Activated naive CD8-positive, alpha-beta T cell treated with anti-CD3 and anti-CD28 coated beads, Interleukin-2, amount 50 U/mL, for 24 hours (primary cell): ENCODE measurements around the gene MTAP.

Source experiments
- ATAC-seq: fragments of 150-1000 bp; cut with Tn5 transposase; one replicate; pipeline ENCODE4 v1.10.0; 2021
- DNase-seq: peaks from one replicate; pipeline ENCODE4 v3.0.0; 2021
- H3K27ac Mint-ChIP-seq: one replicate; pipeline ENCODE4 v1.8.0; 2021; ENCODE audit warnings: mild to moderate bottlenecking, mixed read lengths
- H3K27me3 Mint-ChIP-seq: one replicate; pipeline ENCODE4 v1.8.0; 2021; ENCODE audit warnings: mixed read lengths
- H3K36me3 Mint-ChIP-seq: one replicate; pipeline ENCODE4 v1.8.0; 2021; ENCODE audit warnings: low read depth, mixed read lengths
- H3K4me1 Mint-ChIP-seq: one replicate; pipeline ENCODE4 v1.8.0; 2021; ENCODE audit warnings: mixed read lengths
- H3K4me3 Mint-ChIP-seq: one replicate; pipeline ENCODE4 v1.8.0; 2021; ENCODE audit warnings: mild to moderate bottlenecking, moderate library complexity, mixed read lengths
- H3K9me3 Mint-ChIP-seq: one replicate; pipeline ENCODE4 v1.8.0; 2021; ENCODE audit warnings: mixed read lengths

Gene MTAP

DNA sequence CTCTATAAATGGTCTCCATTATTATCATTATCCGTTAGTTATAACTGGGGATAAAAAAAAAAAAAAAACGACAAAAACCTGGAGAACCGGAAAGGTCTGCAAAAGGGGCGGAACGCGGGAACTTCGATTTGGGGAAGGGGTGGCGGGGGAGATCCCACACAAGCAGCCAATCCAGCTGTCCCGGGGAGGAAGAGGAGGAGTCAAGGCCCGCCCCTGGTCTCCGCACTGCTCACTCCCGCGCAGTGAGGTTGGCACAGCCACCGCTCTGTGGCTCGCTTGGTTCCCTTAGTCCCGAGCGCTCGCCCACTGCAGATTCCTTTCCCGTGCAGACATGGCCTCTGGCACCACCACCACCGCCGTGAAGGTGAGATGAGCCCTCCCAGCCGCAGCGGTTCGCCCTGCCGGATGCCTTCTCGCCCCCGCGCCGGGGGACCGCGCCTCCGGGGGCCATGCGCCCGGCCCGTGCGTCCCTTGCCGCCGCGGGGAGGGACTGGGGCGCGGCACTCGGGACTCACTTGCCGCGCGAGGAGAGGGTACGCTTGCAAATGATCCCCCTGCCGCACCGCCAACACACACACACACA lies at the start of gene MTAP:
MTAP (plus strand) TSS at position 219 of the 583 bp plus-strand sequence; CDS start at position 332, 113 bp downstream.
- Mint-ChIP-seq H3K4me1 (peaks cover 49% of the 10 kb centered on the region), H3K9me3 (no peaks in the 10 kb centered on the region), H3K36me3 (peaks cover 22% of the 10 kb centered on the region), H3K27ac (peak within 1 kb of the TSS; percentile 97), H3K4me3 (peak within 1 kb of the TSS; percentile 98), H3K27me3 (peaks cover 12% of the 10 kb centered on the region)
- peak; percentile 93 for ATAC-seq
- peak; percentile 77 for DNase-seq

DNA sequence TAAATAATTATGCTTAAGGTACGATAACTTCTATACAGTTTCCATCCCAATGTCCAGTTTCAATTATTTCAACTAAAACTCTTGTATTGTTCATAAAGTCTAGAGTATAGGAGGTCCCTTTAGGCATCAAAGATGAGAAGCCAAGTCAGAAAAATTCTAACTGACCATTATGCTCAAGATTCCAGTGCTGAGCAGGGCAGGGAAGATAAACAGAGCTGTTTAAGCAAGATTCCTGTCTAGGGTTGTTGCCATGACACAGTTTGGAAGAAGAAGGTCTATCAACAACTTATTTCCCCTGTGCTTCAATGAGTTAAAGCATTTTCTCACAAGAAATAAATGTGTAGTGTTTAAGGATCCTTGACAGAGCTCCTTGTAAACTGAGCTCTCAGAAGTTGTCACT lies 48.9 kb upstream of the MTAP start:
- Mint-ChIP-seq H3K27me3 (peaks cover 43% of the 10 kb centered on the region), H3K4me1 (peaks cover 1% of the 10 kb centered on the region)

DNA sequence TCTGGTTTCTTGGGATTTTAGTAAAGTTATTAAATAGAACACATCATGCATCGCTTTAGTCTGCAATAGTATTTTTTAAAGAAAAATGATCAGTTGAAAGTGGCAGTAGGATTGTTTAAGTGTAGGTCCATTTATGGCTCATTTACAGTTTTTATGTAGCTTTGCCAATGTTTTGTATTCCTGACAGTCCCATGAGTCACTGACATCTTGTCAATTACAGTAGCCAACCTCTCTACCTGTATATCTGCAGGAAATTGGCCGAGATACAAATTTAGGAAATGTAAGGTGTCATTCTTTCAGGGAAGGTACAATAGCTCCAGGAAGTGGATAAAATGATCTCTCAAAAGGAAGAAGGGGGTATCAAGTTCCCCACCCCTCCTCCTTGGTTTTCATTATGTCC lies 47.7 kb upstream of the MTAP start:
- H3K27me3 Mint-ChIP-seq = peaks cover 55% of the 10 kb centered on the region
- DNase-seq (no peak), ATAC-seq (no peak)
- no peaks in the 10 kb centered on the region for H3K36me3 Mint-ChIP-seq
- no peak overlapping the region for H3K4me3 Mint-ChIP-seq
- H3K27ac Mint-ChIP-seq = no peak overlapping the region
- H3K4me1 Mint-ChIP-seq = peaks cover 1% of the 10 kb centered on the region
- H3K9me3 Mint-ChIP-seq = no peaks in the 10 kb centered on the region

More for the DNA sequence above, 48.9 kb upstream of the MTAP start:
- no peak overlapping the region for H3K27ac Mint-ChIP-seq
- no peak for ATAC-seq
- H3K9me3 Mint-ChIP-seq = no peaks in the 10 kb centered on the region
- H3K36me3 Mint-ChIP-seq = no peaks in the 10 kb centered on the region
- no peak for DNase-seq
- no peak overlapping the region for H3K4me3 Mint-ChIP-seq

DNA sequence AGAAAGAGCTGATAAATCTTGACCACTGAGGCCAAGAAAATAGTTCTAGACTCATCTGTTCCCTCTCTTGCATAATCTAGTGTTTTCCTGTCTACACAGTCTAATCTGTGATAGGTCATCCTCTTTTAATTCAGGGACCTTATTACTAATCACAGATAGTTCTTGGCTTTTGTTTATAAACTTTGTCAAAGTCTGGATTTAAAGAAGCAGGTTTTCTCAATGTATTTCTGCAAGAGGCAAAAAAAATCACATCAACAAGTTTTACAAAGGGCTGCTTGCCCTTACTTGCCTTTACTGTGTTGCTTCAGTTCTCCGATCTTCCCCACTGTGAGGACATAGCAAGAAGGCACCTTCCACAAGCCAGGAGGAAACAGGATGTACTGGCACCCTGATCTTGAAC lies 43.9 kb upstream of the MTAP start:
- Mint-ChIP-seq H3K4me3 (no peak overlapping the region), H3K27ac (no peak overlapping the region), H3K9me3 (peaks cover 3% of the 10 kb centered on the region), H3K4me1 (peaks cover 20% of the 10 kb centered on the region), H3K27me3 (peaks cover 59% of the 10 kb centered on the region), H3K36me3 (no peaks in the 10 kb centered on the region)
- DNase-seq = no peak
- ATAC-seq = no peak

DNA sequence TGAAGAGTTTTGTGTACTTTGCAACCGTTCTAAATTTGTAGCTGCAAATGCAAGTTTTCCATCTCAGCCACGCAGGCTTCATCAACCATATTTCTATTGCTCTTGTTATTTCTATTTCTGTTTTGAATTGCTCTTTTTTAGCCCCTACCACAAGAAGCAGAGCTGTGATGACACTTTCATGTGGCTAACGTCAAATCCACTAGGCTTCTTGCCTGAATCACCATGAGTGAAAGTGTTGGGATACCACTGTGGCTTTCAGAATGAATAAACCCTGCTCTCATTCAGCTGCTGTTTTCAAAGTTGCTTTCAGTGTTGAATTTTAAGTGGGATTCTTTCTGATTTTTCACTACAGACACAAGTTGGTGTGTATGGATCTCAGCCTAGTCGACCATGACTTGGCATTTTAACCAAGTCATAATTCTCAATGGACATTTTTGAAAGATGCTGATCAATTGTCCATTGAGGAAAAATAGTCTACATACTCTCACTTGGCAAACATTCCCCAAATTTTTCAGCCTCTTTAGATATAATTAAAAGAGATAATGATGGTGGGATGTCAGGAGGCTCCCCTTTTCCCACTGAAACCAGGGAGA lies 41.0 kb upstream of the MTAP start:
- ATAC-seq (peak; percentile 98), DNase-seq (peak; percentile 16)
- H3K9me3 Mint-ChIP-seq = peaks cover 3% of the 10 kb centered on the region
- H3K4me3 Mint-ChIP-seq = peak overlapping the region; percentile 27
- peaks cover 19% of the 10 kb centered on the region for H3K4me1 Mint-ChIP-seq
- peak overlapping the region; percentile 63 for H3K27ac Mint-ChIP-seq
- H3K36me3 Mint-ChIP-seq = no peaks in the 10 kb centered on the region
- peaks cover 51% of the 10 kb centered on the region for H3K27me3 Mint-ChIP-seq

DNA sequence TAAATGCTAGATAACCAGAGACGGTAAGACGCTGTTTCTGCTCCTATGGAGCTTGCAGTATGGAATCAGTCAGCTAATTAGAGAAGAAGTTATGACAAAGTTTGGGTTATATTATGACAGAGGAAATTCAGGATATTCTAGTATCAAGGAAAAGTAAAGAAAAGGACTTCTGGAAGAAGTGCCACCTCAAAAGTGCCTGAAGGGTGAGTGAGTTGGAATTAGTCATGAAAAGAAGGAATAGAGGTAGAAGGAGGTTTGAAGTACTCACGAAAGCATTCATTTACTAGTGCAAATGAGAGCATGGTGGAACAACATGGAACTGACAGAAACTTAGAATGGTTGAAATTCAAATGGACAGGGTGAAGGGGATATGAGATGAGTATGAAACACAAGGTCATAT lies 40.4 kb upstream of the MTAP start:
- Mint-ChIP-seq H3K27me3 (peaks cover 49% of the 10 kb centered on the region), H3K4me1 (peaks cover 19% of the 10 kb centered on the region), H3K36me3 (no peaks in the 10 kb centered on the region), H3K9me3 (peaks cover 3% of the 10 kb centered on the region), H3K4me3 (no peak overlapping the region), H3K27ac (no peak overlapping the region)
- ATAC-seq (no peak), DNase-seq (no peak)

DNA sequence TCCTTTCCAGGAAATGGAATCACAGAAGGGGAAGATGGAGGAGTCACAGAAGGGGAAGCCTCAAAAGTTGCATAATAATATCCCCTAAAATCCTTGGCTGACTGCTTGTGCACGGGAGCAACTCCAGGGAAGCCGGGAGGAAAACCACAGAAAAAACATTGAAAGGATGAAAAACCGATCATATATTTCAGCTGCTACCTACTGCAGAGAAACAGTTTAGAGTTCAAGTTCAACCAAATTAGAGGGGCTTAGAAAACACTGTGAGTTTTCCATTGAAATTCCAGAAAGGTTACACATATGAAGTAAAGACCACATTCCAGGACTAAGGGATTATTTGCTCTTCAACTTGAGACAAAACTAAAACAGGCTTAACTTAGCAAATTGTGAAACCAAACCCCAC lies 37.6 kb upstream of the MTAP start:
- Mint-ChIP-seq H3K4me3 (no peak overlapping the region), H3K36me3 (no peaks in the 10 kb centered on the region), H3K27ac (no peak overlapping the region), H3K9me3 (peaks cover 3% of the 10 kb centered on the region), H3K27me3 (peaks cover 35% of the 10 kb centered on the region), H3K4me1 (peaks cover 19% of the 10 kb centered on the region)
- ATAC-seq = no peak
- DNase-seq = no peak

DNA sequence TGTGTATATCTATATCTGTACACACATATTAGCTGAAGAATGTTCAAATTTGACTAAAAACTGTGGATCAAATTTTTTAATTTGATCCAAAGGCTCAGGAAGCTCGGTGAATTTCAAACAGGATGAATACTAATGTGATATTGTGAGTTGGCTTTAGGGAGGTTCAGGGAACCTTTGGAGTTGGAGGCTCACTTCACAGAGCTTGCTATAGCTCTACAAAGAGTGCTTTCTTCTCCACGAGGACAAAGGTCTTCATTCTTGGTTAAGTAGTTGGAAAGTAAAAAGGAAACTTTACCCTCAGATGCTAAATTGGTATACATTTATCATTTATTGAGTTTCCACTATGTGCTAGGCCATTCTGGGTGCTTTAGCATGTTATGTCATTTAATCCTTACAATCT lies 36.3 kb upstream of the MTAP start:
- no peak overlapping the region for H3K27ac Mint-ChIP-seq
- no peaks in the 10 kb centered on the region for H3K36me3 Mint-ChIP-seq
- no peak for ATAC-seq
- H3K27me3 Mint-ChIP-seq = peaks cover 37% of the 10 kb centered on the region
- H3K4me1 Mint-ChIP-seq = peaks cover 22% of the 10 kb centered on the region
- H3K4me3 Mint-ChIP-seq = no peak overlapping the region
- no peak for DNase-seq
- H3K9me3 Mint-ChIP-seq = peaks cover 3% of the 10 kb centered on the region

DNA sequence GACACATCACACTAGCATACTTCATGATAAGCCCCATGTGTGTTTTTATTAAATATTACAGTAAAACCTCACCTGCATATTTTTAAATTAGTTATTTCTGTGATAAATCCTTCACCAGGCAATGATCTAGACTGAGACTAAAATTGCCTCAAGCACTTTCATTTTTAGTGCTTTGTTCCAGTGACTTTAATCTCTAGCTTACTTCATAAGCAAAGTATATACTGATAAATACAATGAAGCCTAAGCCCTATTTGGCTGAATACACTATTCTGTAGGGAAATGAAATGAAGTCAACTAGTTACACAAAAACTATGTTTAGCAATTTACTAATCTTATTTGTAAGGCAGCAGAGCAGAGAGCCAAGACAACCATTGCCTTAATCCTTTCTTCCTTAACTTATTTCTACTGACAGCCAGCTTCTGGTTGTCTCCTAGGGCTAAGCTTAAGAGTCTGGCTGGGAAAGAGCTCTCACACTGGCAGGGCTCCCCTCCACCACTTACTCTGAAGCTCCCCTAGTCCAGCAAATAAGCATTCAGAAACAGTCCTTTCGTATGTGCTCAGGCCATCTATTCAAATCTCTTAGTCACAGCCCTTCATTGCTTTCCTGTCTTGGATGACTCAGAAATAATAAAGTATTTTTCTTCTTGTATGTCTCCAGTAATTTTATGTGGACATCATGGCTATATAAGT lies 31.4 kb upstream of the MTAP start:
- ATAC-seq (peak; percentile 66), DNase-seq (no peak)
- Mint-ChIP-seq H3K9me3 (no peaks in the 10 kb centered on the region), H3K36me3 (no peaks in the 10 kb centered on the region), H3K27me3 (peaks cover 12% of the 10 kb centered on the region), H3K27ac (no peak overlapping the region), H3K4me1 (peaks cover 17% of the 10 kb centered on the region), H3K4me3 (no peak overlapping the region)

DNA sequence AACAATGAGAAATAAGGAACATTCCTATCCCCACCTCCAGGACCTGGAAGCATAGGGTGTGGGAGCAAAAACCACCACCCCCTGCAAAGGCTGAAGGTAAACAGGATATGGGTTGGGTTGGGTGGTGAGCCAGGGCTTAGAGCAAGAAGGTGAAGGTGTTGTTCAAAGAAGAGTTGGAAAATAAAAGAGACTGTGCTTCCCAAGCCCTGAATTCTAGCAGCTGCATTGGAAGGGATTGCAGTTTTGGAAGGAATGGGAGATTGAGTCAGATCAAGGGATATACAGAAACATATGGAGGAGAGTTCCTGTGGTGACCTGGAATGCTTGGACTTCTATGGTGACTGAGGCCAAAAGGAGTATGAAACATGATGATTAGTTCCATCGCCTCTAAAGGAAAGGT lies 24.7 kb upstream of the MTAP start:
- H3K27ac Mint-ChIP-seq = no peak overlapping the region
- peaks cover 3% of the 10 kb centered on the region for H3K4me1 Mint-ChIP-seq
- H3K4me3 Mint-ChIP-seq = no peak overlapping the region
- H3K36me3 Mint-ChIP-seq = no peaks in the 10 kb centered on the region
- H3K27me3 Mint-ChIP-seq = peaks cover 2% of the 10 kb centered on the region
- ATAC-seq (no peak), DNase-seq (no peak)
- no peaks in the 10 kb centered on the region for H3K9me3 Mint-ChIP-seq

DNA sequence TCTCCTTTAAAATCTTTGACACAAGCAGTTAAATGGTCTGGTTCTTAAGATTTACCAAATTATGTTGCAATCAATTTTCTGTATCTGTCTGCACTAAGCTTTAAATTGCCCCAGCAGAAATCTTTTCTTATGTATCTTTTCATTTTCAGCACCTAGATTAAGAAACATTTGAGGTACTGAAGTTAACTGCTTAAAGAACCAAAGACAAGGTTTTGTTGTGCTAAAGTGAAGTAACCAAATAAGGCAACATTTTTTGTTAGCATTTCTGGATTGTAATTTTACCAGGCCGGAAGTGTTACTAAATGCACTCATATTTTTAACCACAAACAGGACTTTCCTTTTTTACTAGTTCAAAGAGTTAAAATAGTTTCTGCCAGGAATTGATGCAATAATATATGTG lies 24.1 kb upstream of the MTAP start:
- Mint-ChIP-seq H3K36me3 (no peaks in the 10 kb centered on the region), H3K4me3 (no peak overlapping the region), H3K27me3 (peaks cover 2% of the 10 kb centered on the region), H3K4me1 (peaks cover 3% of the 10 kb centered on the region), H3K9me3 (no peaks in the 10 kb centered on the region), H3K27ac (no peak overlapping the region)
- DNase-seq = no peak
- no peak for ATAC-seq

DNA sequence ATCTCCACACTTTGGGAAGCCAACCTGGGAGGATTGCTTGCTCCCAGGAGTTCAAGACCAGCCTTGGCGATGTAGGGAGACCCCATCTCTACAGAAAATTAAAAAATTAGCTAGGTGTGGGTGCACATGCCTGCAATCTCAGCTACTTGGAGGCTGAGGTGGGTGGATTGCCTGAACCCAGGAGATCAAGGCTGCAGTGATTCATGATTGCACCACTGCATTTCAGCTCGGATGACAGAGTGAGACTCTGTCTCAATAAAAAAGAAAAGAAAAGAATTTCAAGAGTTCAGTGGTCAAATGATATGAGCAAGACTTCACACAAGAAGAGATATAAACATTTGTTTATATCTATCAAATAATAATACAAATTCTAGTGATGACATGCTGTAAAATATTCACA lies 23.0 kb upstream of the MTAP start:
- ATAC-seq = no peak
- peaks cover 2% of the 10 kb centered on the region for H3K27me3 Mint-ChIP-seq
- H3K4me1 Mint-ChIP-seq = peaks cover 3% of the 10 kb centered on the region
- H3K9me3 Mint-ChIP-seq = no peaks in the 10 kb centered on the region
- H3K27ac Mint-ChIP-seq = no peak overlapping the region
- no peak for DNase-seq
- no peaks in the 10 kb centered on the region for H3K36me3 Mint-ChIP-seq
- no peak overlapping the region for H3K4me3 Mint-ChIP-seq

DNA sequence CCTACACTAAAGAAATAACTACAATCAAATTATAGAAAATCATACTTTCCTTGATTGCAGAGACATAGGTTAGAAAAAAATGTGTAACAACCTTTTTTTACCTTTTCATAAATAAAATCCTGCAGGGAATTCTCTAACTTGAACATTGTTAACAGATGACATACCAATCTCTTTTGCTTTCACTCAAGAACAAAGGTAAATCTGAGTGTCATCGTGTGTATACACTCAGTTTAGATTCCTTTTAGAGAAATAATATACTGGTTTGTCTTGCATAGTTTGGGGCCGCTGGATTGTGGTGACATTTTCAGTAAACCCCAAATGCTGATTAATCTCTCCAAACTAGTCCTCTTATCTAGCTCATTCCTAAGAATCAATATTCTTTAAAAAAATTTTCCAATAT lies 20.8 kb upstream of the MTAP start:
- DNase-seq = no peak
- H3K36me3 Mint-ChIP-seq = no peaks in the 10 kb centered on the region
- H3K4me3 Mint-ChIP-seq = no peak overlapping the region
- H3K27ac Mint-ChIP-seq = no peak overlapping the region
- H3K27me3 Mint-ChIP-seq = peaks cover 5% of the 10 kb centered on the region
- H3K4me1 Mint-ChIP-seq = peaks cover 3% of the 10 kb centered on the region
- H3K9me3 Mint-ChIP-seq = no peaks in the 10 kb centered on the region
- no peak for ATAC-seq

DNA sequence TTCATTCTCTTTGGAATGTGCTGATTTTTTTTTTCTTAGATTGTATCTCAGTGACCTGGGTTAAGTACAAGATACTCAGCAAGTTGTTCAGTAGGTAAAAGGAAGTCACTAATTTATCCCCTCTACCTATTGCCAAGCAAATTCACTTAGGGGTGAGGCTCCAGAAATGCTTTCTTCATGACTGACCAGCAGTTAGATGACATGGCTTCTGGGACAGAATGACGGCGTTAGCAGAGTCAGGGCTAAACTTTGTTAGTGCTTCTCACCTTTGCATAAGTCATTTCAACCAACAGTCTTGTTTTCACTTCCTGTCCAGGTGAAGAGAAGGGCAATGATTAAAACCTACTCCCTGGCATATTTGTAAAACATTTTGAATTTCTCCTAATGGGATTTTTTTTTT lies 20.2 kb upstream of the MTAP start:
- Mint-ChIP-seq H3K36me3 (no peaks in the 10 kb centered on the region), H3K4me3 (no peak overlapping the region), H3K27me3 (peaks cover 5% of the 10 kb centered on the region), H3K9me3 (no peaks in the 10 kb centered on the region), H3K4me1 (peaks cover 3% of the 10 kb centered on the region), H3K27ac (no peak overlapping the region)
- ATAC-seq (no peak), DNase-seq (no peak)

DNA sequence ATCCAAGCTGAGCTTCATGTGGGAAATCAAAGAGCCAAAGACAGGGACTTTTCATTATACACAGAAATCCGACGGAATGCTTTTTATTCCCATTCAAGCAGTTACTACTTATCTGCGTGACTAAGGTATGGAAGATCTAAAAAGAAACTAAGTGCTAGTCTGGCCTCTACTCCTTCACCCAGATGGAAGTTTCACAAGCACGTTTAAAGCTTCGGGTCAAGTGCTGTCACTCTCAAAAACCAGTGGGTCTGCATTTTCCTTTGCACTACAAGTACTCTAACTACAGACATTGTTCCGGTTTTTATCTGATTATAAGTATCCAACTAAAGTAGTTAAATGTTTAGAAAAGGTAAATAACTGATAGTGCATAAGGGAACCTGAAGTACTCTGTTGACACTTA lies 13.7 kb upstream of the MTAP start:
- H3K27ac Mint-ChIP-seq = no peak overlapping the region
- no peak for ATAC-seq
- peaks cover 5% of the 10 kb centered on the region for H3K4me1 Mint-ChIP-seq
- H3K27me3 Mint-ChIP-seq = peaks cover 11% of the 10 kb centered on the region
- no peaks in the 10 kb centered on the region for H3K36me3 Mint-ChIP-seq
- no peak for DNase-seq
- no peak overlapping the region for H3K4me3 Mint-ChIP-seq
- no peaks in the 10 kb centered on the region for H3K9me3 Mint-ChIP-seq
